Adrenal gland (tissue), 12 donors: ENCODE results near the gene RPS19. TPM values are rescaled to one million over a fixed set of nuclear protein-coding genes. Genes with fewer than 3 reads are reported as not detected.
"Not testable (repeated sequence)": the region's sequence is repeated elsewhere in the genome, so short reads cannot be mapped to it uniquely, and the experiment has no call there.

Experiments used
- DNase-seq, 7 donors: peaks; one replicate each; pipeline ENCODE4 v3.0.0-alpha.2; 2019 to 2020
- H3K27ac ChIP-seq, 5 donors: fragments of 200-600 bp; sonication (generic) in 4 of 5; 1 replicate in 3 of 5; 2 replicates in 2 of 5; pipeline versions ENCODE4 v1.5.1 to v1.8.0; 2016 to 2020; ENCODE audit warnings: mild to moderate bottlenecking in 1 of 5
- H3K27me3 ChIP-seq: fragments of 200-600 bp; 2 replicates; pipeline ENCODE4 v1.8.0; 2021
- H3K36me3 ChIP-seq, 2 donors: fragments of 200-600 bp; replicated peaks in 1 of 2; 1 replicate in 1 of 2; 2 replicates in 1 of 2; pipeline versions ENCODE4 v1.5.1 to v1.8.0; 2018 to 2022
- H3K4me1 ChIP-seq, 2 donors: fragments of 200-600 bp; replicated peaks in 1 of 2; 1 replicate in 1 of 2; 2 replicates in 1 of 2; pipeline versions ENCODE4 v1.5.1 to v1.8.0; 2018 to 2021
- H3K4me3 ChIP-seq, 4 donors: fragments of 200-600 bp; sonication (generic) in 3 of 4; one replicate each; pipeline ENCODE4 v1.5.1; 2016 to 2018
- H3K9me3 ChIP-seq, 3 donors: fragments of 200-600 bp; sonication (generic) in 1 of 3; replicated peaks in 1 of 3; 1 replicate in 2 of 3; 2 replicates in 1 of 3; pipeline versions ENCODE4 v1.5.1 to v1.8.0; 2016 to 2021
- POLR2A ChIP-seq, 2 donors: fragments of 450-650 bp; IDR thresholded peaks; one replicate each; pipeline ENCODE4 v1.6.1; 2017; ENCODE audit warnings: antibody characterized with exemption in 2 of 2, mild to moderate bottlenecking in 2 of 2, moderate library complexity in 1 of 2
- WGBS, 4 donors: extraction: QIAGEN DNeasy Blood & Tissue Kit in 2 of 4; methylation state at CpG; one replicate each; pipeline versions ENCODE4 v1.1.5 to v1.1.7; 2013 to 2017; 5-methylcytosine and 5-hydroxymethylcytosine counted together
- intact Hi-C, 2 donors: fragments of 100-400 bp; cut with DNase I; formaldehyde crosslinking; loops; one replicate each; pipeline versions ENCODE4 v1.14.1 to v1.15.0; 2022 to 2023
- polyA plus RNA-seq, 3 donors: library from polyadenylated mRNA; stranded (reverse); fragments of 200-250 nt in 2 of 3; fragments of 350-450 nt in 1 of 3; fragmentation: Illumina TruSeq in 1 of 3; extraction: RNeasy Lipid Tissue Mini Kit (QIAGEN cat#74804) in 1 of 3; gene quantifications; one replicate each; pipeline ENCODE4 v1.2.3, GENCODE V29; 2013 to 2014
- total RNA-seq, 9 donors: library from RNA; depleted of rRNA in 4 of 9; stranded (reverse); fragments of >200 nt in 4 of 9; fragments of 120-200 nt in 1 of 9; fragmentation: NEBNext Ultra II Directional in 1 of 9; extraction: Animal tissue kit (Norgen Biotek cat#: 25700) in 1 of 9; gene quantifications; one replicate each; pipeline versions ENCODE4 v1.1.0 to v1.2.4, GENCODE V29; 2013 to 2023
- TF ChIP-seq, protein P1 (sequence below), 6 experiments: fragments of 450-650 bp in 4 of 6; fragments of 200-600 bp in 2 of 6; sonication (generic) in 1 of 6; IDR thresholded peaks; 1 replicate in 5 of 6; 2 replicates in 1 of 6; pipeline versions ENCODE4 v1.5.1 to v1.8.0; 2016 to 2021; ENCODE audit warnings: antibody characterized with exemption in 6 of 6, mild to moderate bottlenecking in 2 of 6, moderate library complexity in 1 of 6
- donor health status: healthy with polysubstance abuse.
- donor health status: Bipolar disorder and iron deficiency.
- donor health status: DM: yes; HTN: yes; CAD: no.
- donor health status: DM: no; HTN: no; CAD: no.
- donor health status: DM: no; HTN: no; CAD: no.
- donor health status: DM: yes; HTN: yes; CAD: no.

Gene RPS19
- total and polyA plus RNA-seq, 12 donors: 418 to 3,405 (median 1,389) TPM

DNA sequence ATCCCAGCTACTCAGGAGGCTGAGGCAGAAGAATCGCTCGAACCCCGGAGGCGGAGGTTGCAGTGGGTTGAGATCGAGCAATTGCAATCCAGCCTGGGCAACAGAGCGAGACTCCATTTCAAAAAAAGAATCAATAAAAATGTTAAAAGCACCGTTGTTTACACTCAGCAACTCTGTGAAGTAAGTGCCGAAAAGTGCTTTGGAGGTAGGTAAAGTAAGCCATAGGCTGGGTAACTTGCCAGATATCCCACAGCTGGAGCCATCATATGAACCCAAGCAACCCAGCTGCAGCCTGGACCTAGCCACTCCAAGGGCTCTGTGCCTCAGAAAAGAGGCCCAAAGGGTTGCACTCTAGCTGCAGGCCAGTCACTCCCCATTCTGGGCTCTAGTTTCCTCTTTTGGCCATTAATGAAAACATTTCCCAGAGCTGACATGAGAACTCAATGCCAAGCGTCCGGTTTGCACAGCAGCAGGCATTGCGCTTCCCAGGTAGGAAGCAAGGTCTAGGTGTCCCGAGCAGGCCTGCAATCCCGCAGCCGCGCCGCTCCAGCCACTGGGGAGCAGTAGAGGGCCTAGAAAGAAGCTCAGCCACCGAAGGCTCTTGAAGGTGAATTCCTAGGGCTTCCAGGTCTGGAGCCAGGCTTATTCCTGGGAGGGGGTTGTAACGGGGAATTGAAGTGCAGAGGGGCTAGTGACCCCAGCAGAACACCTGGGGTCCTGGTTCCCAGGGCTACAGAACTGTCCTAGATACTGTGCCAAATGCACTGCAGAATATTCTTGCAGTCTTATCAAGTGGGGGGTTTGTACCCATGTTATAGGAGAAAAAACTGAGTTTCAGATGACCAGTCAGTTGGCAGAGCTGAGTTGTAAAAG, 13.0 kb downstream of the RPS19 start:
- H3K27ac ChIP-seq: no peak overlapping the region
- no peak overlapping the region for H3K4me3 ChIP-seq
- intact Hi-C loops: loop anchor here in 1 of 2 donors (10.0 kb wide), 1 partner anchor 82 kb away; the partner anchor contains the start of gene RABAC1
- peaks cover 0 to 42% of the 10 kb centered on the region in 2 donors for H3K36me3 ChIP-seq
- no peaks in the 10 kb centered on the region for H3K4me1 ChIP-seq
- H3K9me3 ChIP-seq: no peaks in the 10 kb centered on the region
- peak; percentile 58 to 76 (median 67) for DNase-seq
- no peak for TF ChIP-seq POLR2A (IDR thresholded peaks at IDR 0.05)
- TF ChIP-seq, protein P1, sequence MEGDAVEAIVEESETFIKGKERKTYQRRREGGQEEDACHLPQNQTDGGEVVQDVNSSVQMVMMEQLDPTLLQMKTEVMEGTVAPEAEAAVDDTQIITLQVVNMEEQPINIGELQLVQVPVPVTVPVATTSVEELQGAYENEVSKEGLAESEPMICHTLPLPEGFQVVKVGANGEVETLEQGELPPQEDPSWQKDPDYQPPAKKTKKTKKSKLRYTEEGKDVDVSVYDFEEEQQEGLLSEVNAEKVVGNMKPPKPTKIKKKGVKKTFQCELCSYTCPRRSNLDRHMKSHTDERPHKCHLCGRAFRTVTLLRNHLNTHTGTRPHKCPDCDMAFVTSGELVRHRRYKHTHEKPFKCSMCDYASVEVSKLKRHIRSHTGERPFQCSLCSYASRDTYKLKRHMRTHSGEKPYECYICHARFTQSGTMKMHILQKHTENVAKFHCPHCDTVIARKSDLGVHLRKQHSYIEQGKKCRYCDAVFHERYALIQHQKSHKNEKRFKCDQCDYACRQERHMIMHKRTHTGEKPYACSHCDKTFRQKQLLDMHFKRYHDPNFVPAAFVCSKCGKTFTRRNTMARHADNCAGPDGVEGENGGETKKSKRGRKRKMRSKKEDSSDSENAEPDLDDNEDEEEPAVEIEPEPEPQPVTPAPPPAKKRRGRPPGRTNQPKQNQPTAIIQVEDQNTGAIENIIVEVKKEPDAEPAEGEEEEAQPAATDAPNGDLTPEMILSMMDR (IDR thresholded peaks at IDR 0.05): peak; percentile 25 to 67 (median 56)
- H3K27me3 ChIP-seq: no peaks in the 10 kb centered on the region
- WGBS, 4 donors: 44 to 67% (median 50%) methylated on average over 12 to 18 of the region's 18 CpGs

DNA sequence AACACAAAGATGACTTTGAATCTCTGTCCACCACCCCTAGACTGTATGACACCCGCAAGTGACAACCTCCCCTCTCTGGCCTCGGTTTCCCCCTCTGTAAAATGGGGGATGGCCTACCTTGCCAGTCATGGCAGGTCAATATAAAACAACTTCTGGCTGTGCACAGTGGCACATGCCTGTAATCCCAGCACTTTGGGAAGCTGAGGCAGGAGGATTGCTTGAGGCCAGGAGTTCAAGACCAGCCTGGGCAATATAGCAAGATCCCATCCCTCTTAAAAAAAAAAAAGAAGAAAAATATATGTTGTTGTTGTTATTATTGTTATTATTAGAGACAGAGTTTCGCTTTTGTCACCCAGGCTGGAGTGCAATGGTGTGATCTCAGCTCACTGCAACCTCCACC, 15.9 kb downstream of the RPS19 start:
- WGBS, 4 donors: 73 to 85% (median 75%) methylated on average over 3 of the region's 3 CpGs
- H3K4me1 ChIP-seq, H3K9me3 ChIP-seq, DNase-seq, H3K27ac ChIP-seq, H3K4me3 ChIP-seq, H3K27me3 ChIP-seq: not testable (repeated sequence)
- intact Hi-C loops: loop anchor here (5.0 to 10.0 kb wide), 2 partner anchors 71 to 79 kb away; partner anchors contain the start of gene RABAC1 (in 1 of the 2)
- peaks cover 0 to 12% of the 10 kb centered on the region in 2 donors for H3K36me3 ChIP-seq

DNA sequence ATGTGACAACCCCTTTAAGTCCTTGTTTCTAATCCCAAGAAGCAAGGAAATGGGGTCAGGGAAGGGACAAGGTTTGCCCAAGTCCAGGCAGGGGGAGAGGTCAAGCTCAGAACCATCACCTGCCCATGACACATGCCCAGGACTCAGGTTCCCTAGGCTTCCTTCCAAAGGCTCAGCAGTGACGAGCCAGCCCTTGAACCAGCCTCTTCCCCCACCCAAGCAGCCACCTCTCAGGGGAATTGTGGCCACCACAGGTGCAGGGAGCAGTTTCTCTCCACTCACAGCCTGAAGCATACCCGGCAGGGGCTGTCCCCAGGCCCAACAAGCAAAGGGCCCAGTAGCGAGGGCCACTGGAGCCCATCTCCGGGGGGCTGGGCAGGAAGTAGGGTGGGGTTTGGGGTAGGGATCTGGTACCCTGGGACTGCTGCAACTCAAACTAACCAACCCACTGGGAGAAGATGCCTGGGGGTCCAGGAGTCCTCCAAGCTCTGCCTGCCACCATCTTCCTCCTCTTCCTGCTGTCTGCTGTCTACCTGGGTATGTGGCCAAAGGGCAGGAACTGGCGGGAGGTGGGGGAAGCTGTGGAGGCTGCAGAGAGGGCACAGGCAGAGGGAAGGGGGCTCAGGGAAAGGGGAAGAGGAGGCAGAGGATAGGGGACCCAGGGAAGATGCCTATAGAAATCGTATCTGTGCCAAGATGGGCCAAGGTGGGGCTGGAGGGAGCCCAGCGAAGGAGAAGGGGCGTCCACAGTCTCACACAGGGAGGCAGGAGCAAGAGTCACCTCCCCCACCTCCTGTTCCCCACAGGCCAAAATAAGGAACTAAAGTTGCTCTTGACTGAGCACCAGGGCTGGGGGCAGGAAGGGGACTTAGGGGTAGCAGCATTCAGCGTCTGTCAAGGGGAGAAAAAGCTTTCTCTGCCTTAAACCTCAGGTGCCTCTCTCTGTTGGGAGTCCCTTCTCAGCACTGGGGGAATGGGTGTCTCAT, 17.1 kb downstream of the RPS19 start, which contains the start of gene CD79A:
Gene CD79A (plus strand): TSS at position 433 of the 986 bp plus-strand sequence. CDS start 26 bp downstream, at position 459.
- no peaks in the 10 kb centered on the region for H3K27me3 ChIP-seq
- TF ChIP-seq, protein P1 (IDR thresholded peaks at IDR 0.05): no peak
- no peaks in the 10 kb centered on the region for H3K9me3 ChIP-seq
- no peak within 1 kb of the TSS for H3K4me3 ChIP-seq
- H3K27ac ChIP-seq: no peak within 1 kb of the TSS
- 58 to 73% (median 63%) methylated on average over 7 to 9 of the region's 9 CpGs for WGBS, 4 donors
- intact Hi-C loops: loop anchor here (5.0 to 10.0 kb wide), 2 partner anchors 70 to 78 kb away; partner anchors contain the start of gene RABAC1 (in 1 of the 2)
- peaks cover 0 to under 1% of the 10 kb centered on the region in 2 donors for H3K36me3 ChIP-seq
- no peaks in the 10 kb centered on the region for H3K4me1 ChIP-seq
- no peak for DNase-seq

DNA sequence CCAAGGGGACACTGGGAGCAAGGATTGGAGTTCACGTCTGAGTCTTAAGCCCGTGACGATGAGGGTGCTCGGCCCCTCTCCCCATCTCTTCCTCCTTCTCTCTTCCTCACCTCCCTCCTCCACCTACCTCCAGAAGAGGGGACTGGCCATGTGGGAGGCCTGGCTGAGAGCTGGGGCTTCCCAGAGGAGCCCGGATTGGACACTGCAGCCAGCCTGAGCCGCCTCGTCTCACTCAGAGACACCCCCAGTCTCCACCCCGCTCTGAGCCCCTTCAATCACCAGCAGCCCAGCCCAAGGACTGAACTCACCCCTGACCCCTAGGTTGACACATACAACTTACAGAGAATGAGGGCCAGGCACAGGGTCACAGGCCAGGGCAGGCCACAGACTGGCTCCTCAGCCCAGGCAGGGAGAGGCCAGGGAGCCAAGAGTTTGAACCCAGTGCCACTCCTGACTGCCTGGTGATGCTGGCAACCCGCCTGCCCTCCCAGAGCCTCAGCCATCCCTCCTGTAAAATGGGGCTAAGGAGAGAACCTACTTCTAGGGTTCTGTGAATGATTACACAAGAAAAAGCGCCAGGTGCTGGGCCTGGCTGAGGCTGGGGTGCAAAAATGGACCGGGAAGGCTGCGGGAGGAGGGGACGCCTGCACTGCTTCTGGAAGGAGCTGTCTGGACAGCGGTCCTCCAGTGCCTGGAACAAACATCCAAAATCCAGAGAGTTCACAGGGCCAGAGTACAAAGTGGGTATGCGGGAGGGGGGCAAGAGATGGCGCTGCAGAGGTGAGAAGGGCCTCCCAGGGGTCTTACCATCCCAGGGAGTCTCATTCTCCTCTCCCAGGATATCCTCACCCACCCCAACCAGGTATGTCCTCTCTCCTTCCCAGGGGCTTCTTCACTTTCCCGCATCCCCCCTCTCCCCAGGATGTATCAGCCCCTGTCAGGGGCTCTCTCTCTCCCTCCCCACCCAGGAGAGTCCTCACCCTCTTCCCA, 18.2 kb downstream of the RPS19 start:
- Histone ChIP-seq H3K4me3 (no peak overlapping the region), H3K4me1 (peaks cover 0 to under 1% of the 10 kb centered on the region in 2 donors), H3K9me3 (no peaks in the 10 kb centered on the region), H3K27me3 (no peaks in the 10 kb centered on the region), H3K27ac (no peak overlapping the region), H3K36me3 (no peaks in the 10 kb centered on the region)
- no peak for DNase-seq
- 66 to 79% (median 74%) methylated on average over 15 to 17 of the region's 17 CpGs for WGBS, 4 donors
- TF ChIP-seq, protein P1 (IDR thresholded peaks at IDR 0.05): no peak
- no peak for TF ChIP-seq POLR2A (IDR thresholded peaks at IDR 0.05)
- intact Hi-C loops: loop anchor here (5.0 to 10.0 kb wide), 2 partner anchors 69 to 77 kb away; partner anchors contain the start of gene RABAC1 (in 1 of the 2)
